ENCODE measurements around the gene GLIPR1L2.

DNA sequence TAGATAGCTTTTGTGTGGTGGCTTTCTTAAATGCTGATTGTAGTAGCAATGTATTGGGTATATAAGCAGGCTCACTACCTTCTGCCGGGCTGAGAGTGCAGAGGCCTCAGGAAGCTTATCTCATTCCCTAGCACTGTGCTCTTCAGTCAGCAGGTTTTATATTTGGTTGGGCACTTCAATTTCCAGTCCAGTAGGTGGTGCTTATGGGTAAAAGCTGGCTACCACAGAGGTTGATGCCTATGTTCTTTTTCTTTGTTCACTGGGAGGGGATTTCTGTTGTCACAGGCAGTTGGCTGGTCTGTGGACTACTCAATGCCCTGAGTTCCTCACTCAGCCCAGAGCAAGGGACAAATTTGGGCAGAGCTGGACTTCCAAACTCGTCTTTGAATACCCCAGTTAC is 46.7 kb downstream of the GLIPR1L2 start:
- peak; percentile 60 for TF ChIP-seq CTCF (IDR thresholded peaks at IDR 0.05)
- TF ChIP-seq EZH2 (IDR thresholded peaks at IDR 0.05; ENCODE audit: borderline replicate concordance, insufficient read depth, low read depth, low read length, poor library complexity, severe bottlenecking), result no peak

Data from B cell (primary cell).